ENCODE measurements around the gene CES2.

CES2 gene

GRCh38 chr16:66964049-66964448 is 28.7 kb downstream of the CES2 start:
- WGBS, 2 donors (ENCODE audit: extremely low coverage in 2 of 2, insufficient read length in 2 of 2, insufficient replicate concordance in 1 of 2): no CpG with 5 or more reads among the region's 6 CpGs
- no peak for DNase-seq (ENCODE audit: low spot score)
- H4K8ac ChIP-seq (ENCODE audit: low read depth, low read length): no peak overlapping the region

DNA sequence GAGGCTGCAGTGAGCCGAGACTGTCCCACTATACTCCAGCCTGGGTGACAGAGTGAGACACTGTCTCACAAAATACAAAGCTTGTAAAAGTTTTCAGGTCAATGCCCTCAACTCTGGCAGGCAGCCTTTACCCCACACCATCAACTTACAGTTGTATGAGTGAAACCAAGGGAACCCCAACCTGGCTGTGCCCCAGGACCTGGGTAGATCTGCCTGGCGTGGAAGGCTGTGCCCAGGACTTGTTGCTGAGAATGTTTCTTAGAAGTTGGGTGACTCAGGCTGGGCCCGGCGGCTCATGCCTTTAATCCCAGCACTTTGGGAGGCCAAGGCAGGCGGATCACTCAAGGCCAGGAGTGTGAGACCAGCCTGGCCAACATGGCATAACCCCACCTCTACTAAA is 33.5 kb downstream of the CES2 start:
- no peak overlapping the region for H2BK120ac ChIP-seq (ENCODE audit: low read depth, low read length)
- WGBS, 2 donors (ENCODE audit: extremely low coverage in 2 of 2, insufficient read length in 2 of 2, insufficient replicate concordance in 1 of 2): no CpG with 5 or more reads among the region's 5 CpGs
- no peak overlapping the region for H2BK5ac ChIP-seq (ENCODE audit: low read length)
- no peak overlapping the region for H2AK5ac ChIP-seq (ENCODE audit: low read depth, low read length)
- no peak overlapping the region for H3K27ac ChIP-seq (replicated peaks; ENCODE audit: low read length)
- H3K4ac ChIP-seq (ENCODE audit: low read length): no peak overlapping the region
- H4K91ac ChIP-seq (ENCODE audit: low read depth, low read length, poor library complexity): no peak overlapping the region
- no peak overlapping the region for H2BK15ac ChIP-seq (ENCODE audit: low read length)
- no peak overlapping the region for H2BK12ac ChIP-seq (ENCODE audit: low read length)
- no peaks in the 10 kb centered on the region for H3K36me3 ChIP-seq (replicated peaks in 1 of 2; ENCODE audit: control insufficient read depth in 2 of 2, insufficient read depth in 2 of 2, low read length in 2 of 2)
- no peak overlapping the region for H3K4me2 ChIP-seq (ENCODE audit: insufficient read depth, low read length, poor library complexity, severe bottlenecking)
- H3K27me3 ChIP-seq (ENCODE audit: control insufficient read depth in 3 of 3, insufficient read depth in 3 of 3, low read depth in 1 of 3, low read length in 3 of 3): no peaks in the 10 kb centered on the region
- H3K79me1 ChIP-seq (ENCODE audit: low read depth, low read length): peaks cover 2% of the 10 kb centered on the region
- H3K4me3 ChIP-seq (ENCODE audit: low read length in 2 of 2): no peak overlapping the region
- DNase-seq (ENCODE audit: low spot score): no peak
- no peak overlapping the region for H4K8ac ChIP-seq (ENCODE audit: low read depth, low read length)
- no peaks in the 10 kb centered on the region for H3K4me1 ChIP-seq (ENCODE audit: control insufficient read depth in 2 of 2, insufficient read depth in 1 of 2, low read depth in 1 of 2, low read length in 2 of 2)
- no peak overlapping the region for H2AFZ ChIP-seq (ENCODE audit: low read length)
- no peaks in the 10 kb centered on the region for H3K9me3 ChIP-seq (replicated peaks in 1 of 2; ENCODE audit: control insufficient read depth in 2 of 2, insufficient read depth in 1 of 2, low read depth in 1 of 2, low read length in 2 of 2)
- H3K18ac ChIP-seq (ENCODE audit: low read length): no peak overlapping the region
- H3K9ac ChIP-seq (ENCODE audit: low read depth, low read length, poor library complexity): no peak overlapping the region
- no peak overlapping the region for H3K23ac ChIP-seq (ENCODE audit: low read depth, low read length, poor library complexity)
- no peak overlapping the region for H3K14ac ChIP-seq (ENCODE audit: low read length)

More at GRCh38 chr16:66964049-66964448, 28.7 kb downstream of the CES2 start:
- Histone ChIP-seq H3K9ac (ENCODE audit: low read depth, low read length, poor library complexity) (no peak overlapping the region), H2AK5ac (ENCODE audit: low read depth, low read length) (peak overlapping the region; percentile 80), H2AFZ (ENCODE audit: low read length) (no peak overlapping the region), H2BK15ac (ENCODE audit: low read length) (no peak overlapping the region), H3K36me3 (replicated peaks in 1 of 2; ENCODE audit: control insufficient read depth in 2 of 2, insufficient read depth in 2 of 2, low read length in 2 of 2) (no peaks in the 10 kb centered on the region), H2BK5ac (ENCODE audit: low read length) (no peak overlapping the region), H3K18ac (ENCODE audit: low read length) (no peak overlapping the region), H2BK12ac (ENCODE audit: low read length) (no peak overlapping the region), H3K4me2 (ENCODE audit: insufficient read depth, low read length, poor library complexity, severe bottlenecking) (no peak overlapping the region), H3K14ac (ENCODE audit: low read length) (no peak overlapping the region), H4K91ac (ENCODE audit: low read depth, low read length, poor library complexity) (no peak overlapping the region), H2BK120ac (ENCODE audit: low read depth, low read length) (no peak overlapping the region), H3K27ac (replicated peaks; ENCODE audit: low read length) (no peak overlapping the region), H3K9me3 (replicated peaks in 1 of 2; ENCODE audit: control insufficient read depth in 2 of 2, insufficient read depth in 1 of 2, low read depth in 1 of 2, low read length in 2 of 2) (no peaks in the 10 kb centered on the region), H3K4ac (ENCODE audit: low read length) (no peak overlapping the region), H3K27me3 (ENCODE audit: control insufficient read depth in 3 of 3, insufficient read depth in 3 of 3, low read depth in 1 of 3, low read length in 3 of 3) (peaks cover 0 to 6% (median 0%) of the 10 kb centered on the region in 3 experiments), H3K23ac (ENCODE audit: low read depth, low read length, poor library complexity) (no peak overlapping the region), H3K79me1 (ENCODE audit: low read depth, low read length) (peaks cover 2% of the 10 kb centered on the region), H3K4me3 (ENCODE audit: low read length in 2 of 2) (no peak overlapping the region), H3K4me1 (ENCODE audit: control insufficient read depth in 2 of 2, insufficient read depth in 1 of 2, low read depth in 1 of 2, low read length in 2 of 2) (peaks cover 3% of the 10 kb centered on the region in 2 donors)

- H3K9ac ChIP-seq (ENCODE audit: low read depth, low read length, poor library complexity): no peak overlapping the region
- H3K4ac ChIP-seq (ENCODE audit: low read length): no peak overlapping the region
- no peaks in the 10 kb centered on the region for H3K9me3 ChIP-seq (replicated peaks in 1 of 2; ENCODE audit: control insufficient read depth in 2 of 2, insufficient read depth in 1 of 2, low read depth in 1 of 2, low read length in 2 of 2)
- H3K36me3 ChIP-seq (replicated peaks in 1 of 2; ENCODE audit: control insufficient read depth in 2 of 2, insufficient read depth in 2 of 2, low read length in 2 of 2): no peaks in the 10 kb centered on the region
- DNase-seq (ENCODE audit: low spot score): no peak
- H2BK120ac ChIP-seq (ENCODE audit: low read depth, low read length): no peak overlapping the region
- no peak overlapping the region for H3K4me3 ChIP-seq (ENCODE audit: low read length in 2 of 2)
- H3K4me2 ChIP-seq (ENCODE audit: insufficient read depth, low read length, poor library complexity, severe bottlenecking): no peak overlapping the region
- peak overlapping the region; percentile 33 for H3K18ac ChIP-seq (ENCODE audit: low read length)
- no CpG with 5 or more reads among the region's 10 CpGs for WGBS, 2 donors (ENCODE audit: extremely low coverage in 2 of 2, insufficient read length in 2 of 2, insufficient replicate concordance in 1 of 2)
- no peak overlapping the region for H3K23ac ChIP-seq (ENCODE audit: low read depth, low read length, poor library complexity)
- H4K8ac ChIP-seq (ENCODE audit: low read depth, low read length): no peak overlapping the region
- no peak overlapping the region for H2AFZ ChIP-seq (ENCODE audit: low read length)
- H3K4me1 ChIP-seq (ENCODE audit: control insufficient read depth in 2 of 2, insufficient read depth in 1 of 2, low read depth in 1 of 2, low read length in 2 of 2): no peaks in the 10 kb centered on the region
- no peak overlapping the region for H2BK15ac ChIP-seq (ENCODE audit: low read length)
- H3K27me3 ChIP-seq (ENCODE audit: control insufficient read depth in 3 of 3, insufficient read depth in 3 of 3, low read depth in 1 of 3, low read length in 3 of 3): no peaks in the 10 kb centered on the region
- no peak overlapping the region for H2AK5ac ChIP-seq (ENCODE audit: low read depth, low read length)
- H3K14ac ChIP-seq (ENCODE audit: low read length): no peak overlapping the region
- H2BK12ac ChIP-seq (ENCODE audit: low read length): no peak overlapping the region
- no peak overlapping the region for H2BK5ac ChIP-seq (ENCODE audit: low read length)
- no peak overlapping the region for H4K91ac ChIP-seq (ENCODE audit: low read depth, low read length, poor library complexity)
- H3K27ac ChIP-seq (replicated peaks; ENCODE audit: low read length): no peak overlapping the region
- H3K79me1 ChIP-seq (ENCODE audit: low read depth, low read length): peaks cover 2% of the 10 kb centered on the region
These were observed 35.7 kb downstream of the CES2 start for GRCh38 chr16:66970775-66971720.

- H3K4me1 ChIP-seq (ENCODE audit: control insufficient read depth in 2 of 2, insufficient read depth in 1 of 2, low read depth in 1 of 2, low read length in 2 of 2): peaks cover 3 to 10% of the 10 kb centered on the region in 2 donors
- H3K14ac ChIP-seq (ENCODE audit: low read length): no peak overlapping the region
- no peak overlapping the region for H2BK15ac ChIP-seq (ENCODE audit: low read length)
- no peak overlapping the region for H3K23ac ChIP-seq (ENCODE audit: low read depth, low read length, poor library complexity)
- H3K27me3 ChIP-seq (ENCODE audit: control insufficient read depth in 3 of 3, insufficient read depth in 3 of 3, low read depth in 1 of 3, low read length in 3 of 3): no peaks in the 10 kb centered on the region
- H2BK5ac ChIP-seq (ENCODE audit: low read length): peak overlapping the region; percentile 49
- H4K8ac ChIP-seq (ENCODE audit: low read depth, low read length): no peak overlapping the region
- peaks cover 2% of the 10 kb centered on the region for H3K79me1 ChIP-seq (ENCODE audit: low read depth, low read length)
- no peak overlapping the region for H3K4me2 ChIP-seq (ENCODE audit: insufficient read depth, low read length, poor library complexity, severe bottlenecking)
- H2BK12ac ChIP-seq (ENCODE audit: low read length): peak overlapping the region; percentile 53
- H2AFZ ChIP-seq (ENCODE audit: low read length): no peak overlapping the region
- H2BK120ac ChIP-seq (ENCODE audit: low read depth, low read length): no peak overlapping the region
- peak overlapping the region; percentile 2 for H3K9ac ChIP-seq (ENCODE audit: low read depth, low read length, poor library complexity)
- H3K9me3 ChIP-seq (replicated peaks in 1 of 2; ENCODE audit: control insufficient read depth in 2 of 2, insufficient read depth in 1 of 2, low read depth in 1 of 2, low read length in 2 of 2): no peaks in the 10 kb centered on the region
- no peak overlapping the region for H3K18ac ChIP-seq (ENCODE audit: low read length)
- no peak for DNase-seq (ENCODE audit: low spot score)
- no CpG with 5 or more reads among the region's 9 CpGs for WGBS, 2 donors (ENCODE audit: extremely low coverage in 2 of 2, insufficient read length in 2 of 2, insufficient replicate concordance in 1 of 2)
- no peaks in the 10 kb centered on the region for H3K36me3 ChIP-seq (replicated peaks in 1 of 2; ENCODE audit: control insufficient read depth in 2 of 2, insufficient read depth in 2 of 2, low read length in 2 of 2)
- H3K27ac ChIP-seq (replicated peaks; ENCODE audit: low read length): no peak overlapping the region
- no peak overlapping the region for H3K4ac ChIP-seq (ENCODE audit: low read length)
- no peak overlapping the region for H3K4me3 ChIP-seq (ENCODE audit: low read length in 2 of 2)
- no peak overlapping the region for H2AK5ac ChIP-seq (ENCODE audit: low read depth, low read length)
- H4K91ac ChIP-seq (ENCODE audit: low read depth, low read length, poor library complexity): no peak overlapping the region
These were observed 37.7 kb downstream of the CES2 start for GRCh38 chr16:66972983-66973382.
